ENCODE results near the gene SPAG5.

Gene SPAG5

DNA sequence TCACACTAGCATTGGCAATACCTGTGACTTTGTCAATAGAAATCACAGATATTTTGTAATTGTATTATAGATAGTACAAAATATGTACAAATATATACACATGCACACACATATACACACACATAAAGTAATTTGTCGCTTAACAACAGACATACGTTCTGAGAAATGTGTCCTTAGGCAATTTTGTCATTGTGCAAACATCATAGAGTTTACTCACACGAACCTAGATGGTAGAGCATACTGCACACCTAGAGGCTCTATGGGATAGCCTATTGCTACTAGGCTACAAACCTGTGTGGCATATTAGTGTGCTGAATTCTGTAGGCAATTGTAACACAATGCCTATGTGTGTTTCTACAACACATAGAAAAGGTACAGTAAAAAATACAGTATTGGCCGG is 57.4 kb downstream of the SPAG5 start:
- DNase-seq = no peak

DNA sequence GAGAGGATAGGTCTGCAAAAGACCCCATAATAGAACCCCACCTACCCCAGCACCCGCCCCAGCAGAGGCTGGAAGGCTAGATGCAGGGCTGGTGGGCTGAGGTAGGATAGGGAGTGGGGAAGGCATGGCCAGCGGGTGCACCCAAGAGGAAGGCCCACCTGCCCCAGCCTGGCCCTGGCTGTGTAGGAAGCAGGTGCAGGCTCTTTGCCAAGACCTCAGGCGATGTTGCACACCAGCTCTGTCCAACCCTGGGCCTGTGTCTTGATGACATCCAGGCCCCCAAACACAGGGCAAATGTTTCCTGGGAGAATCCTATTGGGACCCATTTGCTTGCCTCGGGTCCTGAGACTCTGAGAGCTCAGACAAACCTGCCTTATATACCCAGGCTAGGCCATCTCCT is 58.6 kb downstream of the SPAG5 start:
- DNase-seq = no peak

DNA sequence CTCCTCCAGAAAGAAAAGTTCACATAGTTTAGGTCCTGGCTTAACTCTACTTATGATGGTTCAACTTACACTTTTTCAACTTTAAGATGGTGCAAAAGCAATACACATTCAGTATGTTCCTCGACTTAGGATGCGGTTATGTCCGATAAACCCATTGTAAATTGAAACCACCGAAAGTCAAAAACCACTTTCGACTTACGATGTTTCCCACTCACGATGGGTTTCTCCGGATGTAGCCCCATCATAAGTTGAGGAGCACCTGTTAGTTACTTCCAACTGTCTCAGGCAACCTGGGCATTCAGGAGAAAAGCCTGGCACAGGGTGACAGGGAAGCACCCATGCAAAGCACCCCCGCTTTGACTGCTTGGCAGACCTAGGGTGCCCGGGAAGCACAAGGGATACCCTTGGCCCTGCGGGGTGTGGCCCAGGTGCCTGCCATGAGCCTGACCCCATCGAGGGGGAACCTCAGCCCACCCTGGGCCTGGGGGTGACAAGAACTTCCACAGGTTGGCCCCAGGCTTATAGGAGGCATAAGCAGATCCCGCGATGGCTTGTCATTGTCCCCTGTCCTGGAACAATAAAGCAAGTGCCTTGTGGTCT is 60.4 kb downstream of the SPAG5 start:
- DNase-seq = no peak

DNA sequence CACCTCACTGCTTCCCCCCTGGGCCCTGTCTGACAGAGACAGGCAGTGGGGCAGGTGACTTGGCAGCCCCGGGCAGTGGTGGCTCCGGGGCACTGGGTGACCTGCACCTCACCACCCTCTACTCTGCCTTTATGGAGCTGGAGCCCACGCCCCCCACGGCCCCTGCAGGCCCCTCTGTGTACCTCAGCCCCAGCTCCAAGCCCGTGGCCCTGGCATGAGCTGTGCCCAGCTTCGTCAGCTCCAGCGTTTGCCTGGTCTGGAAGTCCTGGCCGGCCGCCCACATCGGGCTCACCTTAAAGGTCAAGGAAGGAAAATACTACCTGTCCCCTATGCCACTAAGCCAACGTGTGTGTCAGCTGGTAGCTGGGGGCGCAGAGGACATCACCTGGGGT is 61.6 kb downstream of the SPAG5 start:
- DNase-seq = no peak

DNA sequence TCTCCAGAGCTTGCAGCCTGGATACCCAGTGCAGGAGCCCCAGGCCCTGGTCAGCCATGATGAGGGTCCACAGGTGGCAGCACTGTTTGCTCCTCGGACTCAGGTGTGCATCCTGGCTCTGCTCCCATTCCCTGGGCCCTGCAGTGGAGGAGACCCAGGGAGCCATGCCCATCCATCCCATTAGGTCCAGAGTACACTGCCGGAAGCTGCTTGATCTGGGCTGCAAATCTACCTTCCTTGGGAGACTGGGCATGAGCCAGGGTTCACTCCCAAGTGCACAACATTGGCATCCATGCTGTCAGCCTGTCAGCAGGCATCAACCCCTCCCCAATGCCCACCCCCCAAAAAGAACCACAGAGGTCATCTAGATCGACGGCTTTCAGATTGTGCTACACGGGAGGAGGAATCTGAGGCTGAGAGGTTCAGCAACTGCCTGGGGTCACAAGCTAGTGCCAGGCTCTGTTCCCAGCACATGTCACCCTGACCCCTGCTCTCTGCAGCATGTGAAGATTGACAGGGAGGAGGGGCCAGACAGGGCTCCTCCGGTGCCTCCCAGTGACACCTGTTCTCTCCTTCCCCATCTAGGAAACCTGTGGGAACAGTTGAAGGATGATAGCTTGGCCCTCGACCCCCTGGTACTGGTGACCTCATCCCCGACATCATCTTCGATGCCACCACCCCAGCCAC is 62.1 kb downstream of the SPAG5 start:
- DNase-seq = no peak

DNA sequence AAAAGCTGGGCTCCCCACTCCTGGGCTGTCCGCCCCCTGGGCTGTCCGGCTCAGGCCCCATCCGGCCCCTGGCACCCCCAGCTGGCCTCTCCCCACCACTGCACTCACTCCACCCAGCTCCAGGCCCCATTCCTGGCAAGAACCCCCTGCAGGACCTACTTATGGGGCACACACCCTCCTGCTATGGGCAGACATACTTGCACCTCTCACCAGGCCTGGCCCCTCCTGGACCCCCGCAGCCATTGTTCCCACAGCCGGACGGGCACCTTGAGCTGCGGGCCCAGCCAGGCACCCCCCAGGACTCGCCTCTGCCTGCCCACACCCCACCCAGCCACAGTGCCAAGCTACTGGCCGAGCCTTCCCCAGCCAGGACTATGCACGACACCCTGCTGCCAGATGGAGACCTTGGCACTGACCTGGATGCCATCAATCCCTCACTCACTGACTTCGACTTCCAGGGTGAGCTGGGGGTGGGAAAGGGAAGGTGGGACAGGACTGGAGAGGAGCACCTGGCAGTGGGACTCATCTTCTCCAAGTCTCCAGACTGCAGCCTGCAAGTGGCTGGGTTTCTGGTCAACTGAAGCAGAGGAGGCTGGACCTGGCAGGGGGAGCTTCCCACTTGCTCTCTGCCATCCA is 64.0 kb downstream of the SPAG5 start:
- no peak for DNase-seq

DNA sequence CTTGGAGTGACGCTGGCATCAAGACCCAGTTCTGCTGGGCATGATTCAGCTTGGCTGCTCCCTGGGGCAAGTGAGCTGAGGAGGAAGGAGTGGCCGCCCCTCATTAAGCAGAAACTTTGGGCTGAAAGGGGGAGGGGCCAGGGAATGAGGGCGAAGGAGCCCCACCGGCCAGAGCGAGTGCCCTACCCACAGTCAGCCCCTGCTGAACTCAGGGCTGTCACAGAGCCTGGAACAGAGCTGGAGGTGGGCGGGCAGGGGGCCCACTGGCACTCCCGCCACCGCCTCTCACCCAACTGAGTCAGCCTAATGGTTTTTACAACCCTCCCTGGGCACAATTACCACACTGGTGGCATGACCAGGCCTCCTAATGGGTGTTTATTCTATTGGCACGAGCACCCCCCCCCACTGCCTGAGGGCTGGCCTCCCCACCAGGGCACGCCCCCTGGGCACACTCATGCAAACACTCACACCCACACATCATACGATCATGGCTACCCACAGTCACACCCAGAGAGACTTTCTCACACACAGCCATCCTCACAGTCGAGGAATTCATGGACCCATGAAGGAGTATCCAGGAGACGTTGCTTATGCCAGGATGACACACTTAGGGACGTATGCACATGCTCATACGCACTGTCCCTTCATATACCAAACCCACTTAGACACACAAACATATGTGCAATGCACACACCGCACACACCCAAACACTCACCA is 65.6 kb downstream of the SPAG5 start:
- DNase-seq = no peak

DNA sequence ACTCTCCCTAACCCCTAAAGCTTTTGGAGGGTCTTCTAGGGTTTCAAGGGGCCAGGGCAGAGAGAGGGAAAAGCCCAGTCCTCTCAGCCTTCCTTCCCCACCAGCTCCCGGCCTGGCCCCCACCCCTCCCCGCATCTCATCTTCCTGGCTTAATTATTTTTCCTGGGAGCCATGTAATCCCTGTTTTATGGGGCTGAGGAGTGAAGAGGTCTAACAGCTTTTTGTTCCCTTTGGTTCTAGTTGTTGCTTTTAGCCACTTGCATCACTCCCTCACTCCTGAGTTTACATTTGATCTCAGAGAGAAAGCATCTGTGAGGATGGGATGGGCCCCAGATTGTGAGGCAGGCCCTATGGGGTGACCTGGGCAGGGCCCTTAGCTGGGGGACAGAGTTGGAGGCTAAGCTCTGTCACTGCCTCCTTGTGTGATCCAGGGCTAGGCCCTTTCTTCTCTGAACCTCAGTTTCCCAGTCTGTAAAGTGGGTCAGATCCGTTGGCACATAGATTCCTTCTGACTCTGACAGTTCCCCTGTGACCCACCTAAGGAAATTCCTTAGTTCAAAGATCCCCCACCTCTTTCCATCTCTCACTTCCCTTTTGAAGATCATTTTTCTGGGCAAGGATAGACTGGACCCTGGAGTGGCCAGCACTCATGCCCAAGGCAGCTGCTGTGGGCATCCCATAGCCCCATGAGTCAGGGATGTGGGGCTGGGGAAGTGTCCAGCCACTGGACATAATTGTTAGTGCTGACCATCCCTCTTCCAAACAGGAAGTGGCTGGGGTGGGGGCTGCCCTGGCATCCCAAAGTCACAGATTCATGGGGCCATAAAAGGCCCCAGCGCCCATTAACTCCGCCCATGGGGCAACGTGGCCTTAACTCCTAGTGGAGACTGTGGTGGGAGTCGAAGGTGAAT is 66.5 kb downstream of the SPAG5 start:
- DNase-seq = no peak

DNA sequence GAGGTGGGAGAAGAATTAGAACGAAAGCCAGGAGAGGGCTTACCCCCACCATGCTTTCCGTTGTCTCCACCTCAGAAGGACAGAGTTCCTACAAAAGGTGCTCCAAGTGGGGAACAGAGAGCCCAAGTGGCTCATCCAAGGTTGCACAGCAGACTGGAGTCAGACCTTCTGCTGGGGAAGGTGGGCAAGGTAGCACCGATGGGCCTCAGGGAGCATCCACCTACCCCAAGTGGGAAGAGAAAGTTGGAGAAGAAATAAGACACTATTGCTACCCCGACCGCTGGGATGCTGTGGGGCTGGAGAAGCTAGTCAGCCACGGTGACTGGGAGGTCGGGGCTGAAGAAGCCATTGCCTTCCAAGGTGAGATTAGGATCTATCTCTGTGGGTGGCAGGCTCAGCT is 67.9 kb downstream of the SPAG5 start:
- DNase-seq = no peak

DNA sequence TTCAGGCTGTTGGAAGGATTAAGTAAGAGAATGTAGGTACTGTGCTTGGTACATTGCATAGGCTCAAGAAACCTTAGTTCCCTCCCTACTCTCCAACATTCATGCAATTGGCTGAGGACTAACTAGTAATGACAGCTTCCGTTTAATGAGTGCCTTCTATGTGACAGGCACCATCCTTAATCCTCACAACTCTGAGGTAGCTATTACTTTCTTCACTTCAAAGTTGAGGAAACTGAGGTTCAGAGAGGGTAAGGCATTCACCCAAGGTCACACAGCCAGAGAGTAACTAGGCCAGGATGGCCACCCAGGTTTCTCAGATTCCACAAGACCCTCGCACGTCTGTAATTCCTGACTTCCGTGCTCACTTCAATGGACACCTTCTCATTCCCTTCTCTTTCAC is 68.6 kb downstream of the SPAG5 start:
- no peak for DNase-seq

DNA sequence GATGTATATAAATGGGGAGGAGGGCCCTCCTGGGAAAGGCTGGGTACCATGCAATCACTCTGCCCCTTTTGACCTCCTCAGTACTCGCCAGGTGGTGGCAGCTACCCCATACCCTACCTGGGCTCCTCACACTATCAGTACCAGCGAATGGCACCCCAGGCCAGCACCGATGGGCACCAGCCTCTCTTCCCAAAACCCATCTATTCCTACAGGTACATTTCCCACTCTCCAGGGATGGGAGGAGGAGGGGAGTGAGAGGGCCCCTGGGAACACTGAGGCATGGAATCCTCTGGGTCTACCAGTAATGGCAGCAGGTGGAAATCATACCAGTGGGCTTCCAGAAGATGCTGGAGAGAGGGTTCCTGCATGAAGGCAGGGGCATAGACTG is 69.8 kb downstream of the SPAG5 start:
- no peak for DNase-seq

DNA sequence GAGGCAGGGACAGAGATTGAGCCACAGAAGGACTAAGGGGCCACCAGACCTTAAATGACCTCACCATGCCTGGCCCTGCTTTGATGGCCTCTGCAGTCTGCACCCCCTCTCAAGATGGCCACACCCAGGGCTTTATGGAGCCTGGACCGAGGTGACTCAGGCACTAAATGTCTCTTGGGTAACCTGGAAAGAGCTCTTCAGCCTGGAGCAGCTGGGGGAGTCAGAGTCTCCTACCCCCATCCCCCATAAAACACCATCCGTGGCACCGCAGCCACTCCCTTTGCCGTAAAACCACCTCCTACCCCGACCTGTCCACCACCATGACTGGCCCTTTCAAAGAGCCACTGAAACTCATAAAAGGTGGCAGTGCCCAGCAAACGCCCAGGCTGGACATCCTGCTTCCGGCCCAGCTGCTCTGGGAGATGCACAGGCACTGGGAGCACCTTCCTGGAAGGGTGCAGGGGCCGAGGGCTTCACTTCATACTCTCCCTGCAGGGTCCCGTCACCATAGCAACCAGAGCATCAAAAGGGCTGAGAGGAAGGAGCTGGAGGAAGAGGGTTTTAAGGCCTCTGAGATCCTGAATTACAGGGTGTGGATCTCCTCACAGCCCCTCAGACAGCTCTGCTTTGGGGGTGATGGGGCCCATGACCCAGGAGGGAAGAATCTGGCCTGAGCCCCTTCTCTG is 70.4 kb downstream of the SPAG5 start:
- no peak for DNase-seq

DNA sequence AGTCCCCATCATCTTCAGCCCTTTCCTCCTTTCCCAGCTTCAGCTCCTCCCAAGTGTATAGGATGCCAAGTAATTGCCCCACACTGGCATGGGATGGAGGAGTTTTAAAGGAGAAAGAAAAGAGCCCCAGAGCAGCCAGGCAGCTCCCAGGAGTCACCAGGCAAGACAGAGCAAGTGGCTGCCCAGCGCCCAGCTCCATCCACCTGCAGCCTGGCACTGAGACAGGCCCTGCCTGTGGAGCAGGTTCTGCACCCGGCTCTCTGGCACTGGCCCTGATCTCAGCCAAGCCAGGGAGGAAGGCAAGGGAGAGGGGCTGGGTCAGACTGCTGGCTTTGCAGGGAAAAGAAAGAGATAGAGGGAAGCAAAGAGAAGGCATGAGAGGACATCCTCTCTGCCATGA is 71.0 kb downstream of the SPAG5 start:
- no peak for DNase-seq
